HUES64 (cell line): ENCODE results near the gene DCHS1. TPM values are rescaled to one million over a fixed set of nuclear protein-coding genes. Genes with fewer than 3 reads are reported as not detected.
A peak's percentile ranks its signal among the peaks of the same experiment; 100 is the strongest.
"Not testable (repeated sequence)": the region's sequence is repeated elsewhere in the genome, so short reads cannot be mapped to it uniquely, and the experiment has no call there.

Source experiments
- H3K27ac ChIP-seq: 2 replicates; pipeline ENCODE4 v1.7.0; 2013; ENCODE audit warnings: low read depth, low read length, inconsistent platforms
- H3K27me3 ChIP-seq: 2 replicates; pipeline ENCODE4 v1.6.1; 2013; ENCODE audit warnings: mild to moderate bottlenecking, low read length; ENCODE audit not compliant: insufficient read depth
- H3K36me3 ChIP-seq: 2 replicates; pipeline ENCODE4 v1.6.1; 2013; ENCODE audit warnings: mild to moderate bottlenecking, low read length; ENCODE audit not compliant: insufficient read depth
- H3K4me1 ChIP-seq: 2 replicates; pipeline ENCODE4 v1.6.1; 2013; ENCODE audit warnings: mild to moderate bottlenecking, low read length, moderate library complexity; ENCODE audit not compliant: insufficient read depth
- H3K4me3 ChIP-seq: 2 replicates; pipeline ENCODE4 v1.5.1; 2013; ENCODE audit warnings: mild to moderate bottlenecking, low read length, moderate library complexity
- H3K9ac ChIP-seq: 2 replicates; pipeline ENCODE4 v1.6.1; 2013; ENCODE audit warnings: mild to moderate bottlenecking, low read depth, low read length
- H3K9me3 ChIP-seq: 2 replicates; pipeline ENCODE4 v1.6.1; 2013; ENCODE audit warnings: low read depth, low read length; ENCODE audit not compliant: insufficient read depth
- WGBS: fragments of 150-250, 120-280 bp; methylation state at CpG from one replicate; pipeline ENCODE4 v1.1.7; 2013; ENCODE audit warnings: missing lambda C conversion rate; 5-methylcytosine and 5-hydroxymethylcytosine counted together
- polyA plus RNA-seq, 2 experiments: library from polyadenylated mRNA; stranded (reverse); fragments of 50-300 nt; gene quantifications; one replicate each; pipeline ENCODE4 v1.2.3, GENCODE V29; 2013

Gene DCHS1
- 11.9 TPM for polyA plus RNA-seq (2013, experiment 1 of 2)
- polyA plus RNA-seq (2013, experiment 2 of 2), result 14.3 TPM

- Histone ChIP-seq H3K4me1 (peaks cover 9% of the 10 kb centered on the region; the same call in 1 of the 2 replicates), H3K27ac (no peak within 1 kb of the TSS), H3K9me3 (no peaks in the 10 kb centered on the region), H3K27me3 (peaks cover 56% of the 10 kb centered on the region), H3K9ac (peak within 1 kb of the TSS; percentile 59), H3K4me3 (peak within 1 kb of the TSS; percentile 63), H3K36me3 (no peaks in the 10 kb centered on the region)
- 3% methylated on average over 31 of the region's 56 CpGs for WGBS
Observed at GRCh38 chr11:6655790-6656583, at the start of gene DCHS1. DCHS1 (minus strand) TSS chr11:6655809; CDS start chr11:6641613, 14,196 bp downstream.

GRCh38 chr11:6703247-6704063 lies 47.8 kb upstream of the DCHS1 start:
- Histone ChIP-seq H3K4me3 (no peak overlapping the region), H3K36me3 (no peaks in the 10 kb centered on the region), H3K9me3 (no peaks in the 10 kb centered on the region), H3K27me3 (no peaks in the 10 kb centered on the region), H3K4me1 (peaks cover 9% of the 10 kb centered on the region; the same call in 1 of the 2 replicates), H3K27ac (no peak overlapping the region), H3K9ac (no peak overlapping the region)
- WGBS, result 98% methylated on average over 2 of the region's 2 CpGs

- not testable (repeated sequence) for H3K27ac ChIP-seq, H3K9me3 ChIP-seq
- 95% methylated on average over 1 of the region's 3 CpGs for WGBS
Observed at GRCh38 chr11:6701955-6702354, 46.3 kb upstream of the DCHS1 start.

GRCh38 chr11:6695377-6695776 lies 39.8 kb upstream of the DCHS1 start:
- H3K27me3 ChIP-seq, result no peaks in the 10 kb centered on the region
- H3K4me1 ChIP-seq, result no peaks in the 10 kb centered on the region
- H3K9ac ChIP-seq, result no peak overlapping the region
- WGBS, result 80% methylated on average over 1 of the region's 1 CpG
- no peaks in the 10 kb centered on the region for H3K9me3 ChIP-seq
- no peak overlapping the region for H3K27ac ChIP-seq
- no peaks in the 10 kb centered on the region for H3K36me3 ChIP-seq
- H3K4me3 ChIP-seq, result no peak overlapping the region

More at GRCh38 chr11:6701955-6702354, 46.3 kb upstream of the DCHS1 start:
- H3K9ac ChIP-seq, H3K36me3 ChIP-seq, H3K27me3 ChIP-seq, H3K4me3 ChIP-seq, H3K4me1 ChIP-seq: not testable (repeated sequence)

- no peaks in the 10 kb centered on the region for H3K4me1 ChIP-seq
- no peaks in the 10 kb centered on the region for H3K27me3 ChIP-seq
- H3K36me3 ChIP-seq, result no peaks in the 10 kb centered on the region
- no peak overlapping the region for H3K9ac ChIP-seq
- H3K9me3 ChIP-seq, result peaks cover 4% of the 10 kb centered on the region
- H3K27ac ChIP-seq, result no peak overlapping the region
- WGBS, result no CpG with 5 or more reads among the region's 1 CpG
- no peak overlapping the region for H3K4me3 ChIP-seq
Observed at GRCh38 chr11:6694229-6694535, 38.6 kb upstream of the DCHS1 start.

- Histone ChIP-seq H3K4me3 (no peak overlapping the region), H3K4me1 (no peaks in the 10 kb centered on the region), H3K27me3 (no peaks in the 10 kb centered on the region), H3K36me3 (no peaks in the 10 kb centered on the region), H3K9me3 (peaks cover 7% of the 10 kb centered on the region), H3K27ac (no peak overlapping the region), H3K9ac (no peak overlapping the region)
- WGBS, result no CpG with 5 or more reads among the region's 1 CpG
Observed at GRCh38 chr11:6693342-6694228, 38.0 kb upstream of the DCHS1 start.

- Histone ChIP-seq H3K27ac (no peak overlapping the region), H3K4me3 (no peak overlapping the region), H3K4me1 (no peaks in the 10 kb centered on the region; the same call in 1 of the 2 replicates), H3K27me3 (no peaks in the 10 kb centered on the region), H3K9me3 (peaks cover 7% of the 10 kb centered on the region), H3K9ac (no peak overlapping the region), H3K36me3 (no peaks in the 10 kb centered on the region)
Observed at GRCh38 chr11:6692128-6692527, 36.5 kb upstream of the DCHS1 start.

- H3K27me3 ChIP-seq, H3K36me3 ChIP-seq, H3K9ac ChIP-seq, H3K4me1 ChIP-seq, H3K4me3 ChIP-seq, H3K9me3 ChIP-seq, H3K27ac ChIP-seq: not testable (repeated sequence)
- 74% methylated on average over 6 of the region's 11 CpGs for WGBS
Observed at GRCh38 chr11:6690431-6691132, 35.0 kb upstream of the DCHS1 start.

- no peak overlapping the region for H3K4me3 ChIP-seq
- WGBS, result 78% methylated on average over 4 of the region's 4 CpGs
- no peak overlapping the region for H3K27ac ChIP-seq
- no peak overlapping the region for H3K9ac ChIP-seq
- no peaks in the 10 kb centered on the region for H3K27me3 ChIP-seq
- peaks cover 4% of the 10 kb centered on the region for H3K4me1 ChIP-seq
- peaks cover 9% of the 10 kb centered on the region for H3K9me3 ChIP-seq
- no peaks in the 10 kb centered on the region for H3K36me3 ChIP-seq
Observed at GRCh38 chr11:6687876-6688275, 32.3 kb upstream of the DCHS1 start.

- Histone ChIP-seq H3K9me3 (peaks cover 9% of the 10 kb centered on the region), H3K27ac (no peak overlapping the region), H3K4me1 (peaks cover 11% of the 10 kb centered on the region), H3K4me3 (no peak overlapping the region), H3K27me3 (no peaks in the 10 kb centered on the region), H3K9ac (no peak overlapping the region), H3K36me3 (peaks cover 11% of the 10 kb centered on the region)
Observed at GRCh38 chr11:6686006-6686405, 30.4 kb upstream of the DCHS1 start.
